ENCODE data around the gene TNFAIP8L1.

The TNFAIP8L1 gene

GRCh38 chr19:4613254-4613751, 26.0 kb upstream of the TNFAIP8L1 start:
- TF ChIP-seq FOXM1 (IDR thresholded peaks at IDR 0.05; ENCODE audit: borderline replicate concordance, low read depth) = no peak
- no peak for TF ChIP-seq ZBTB7A (IDR thresholded peaks at IDR 0.05; ENCODE audit: low read depth)
- TF ChIP-seq NFIC (IDR thresholded peaks at IDR 0.05) = no peak
- TF ChIP-seq RAD21 (IDR thresholded peaks at IDR 0.05; ENCODE audit: low read depth) = no peak
- TF ChIP-seq REST (IDR thresholded peaks at IDR 0.05; ENCODE audit: low read depth) = no peak
- TF ChIP-seq, protein P1, sequence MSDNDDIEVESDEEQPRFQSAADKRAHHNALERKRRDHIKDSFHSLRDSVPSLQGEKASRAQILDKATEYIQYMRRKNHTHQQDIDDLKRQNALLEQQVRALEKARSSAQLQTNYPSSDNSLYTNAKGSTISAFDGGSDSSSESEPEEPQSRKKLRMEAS (IDR thresholded peaks at IDR 0.05) = no peak
- no peak for TF ChIP-seq YY1 (IDR thresholded peaks at IDR 0.05; ENCODE audit: low read depth)
- TF ChIP-seq USF1 (IDR thresholded peaks at IDR 0.05) = no peak
- no peak for TF ChIP-seq EP300 (IDR thresholded peaks at IDR 0.05; ENCODE audit: borderline replicate concordance)
- TF ChIP-seq CEBPB (IDR thresholded peaks at IDR 0.05) = no peak
- TF ChIP-seq TAF1 (IDR thresholded peaks at IDR 0.05; ENCODE audit: low read depth) = no peak
- TF ChIP-seq TEAD4 (IDR thresholded peaks at IDR 0.05) = no peak
- no peak for TF ChIP-seq CREB1 (IDR thresholded peaks at IDR 0.05; ENCODE audit: low read depth)
- TF ChIP-seq TCF12 (IDR thresholded peaks at IDR 0.05; ENCODE audit: low read depth) = no peak
- TF ChIP-seq EGR1 (IDR thresholded peaks at IDR 0.05) = no peak

DNA sequence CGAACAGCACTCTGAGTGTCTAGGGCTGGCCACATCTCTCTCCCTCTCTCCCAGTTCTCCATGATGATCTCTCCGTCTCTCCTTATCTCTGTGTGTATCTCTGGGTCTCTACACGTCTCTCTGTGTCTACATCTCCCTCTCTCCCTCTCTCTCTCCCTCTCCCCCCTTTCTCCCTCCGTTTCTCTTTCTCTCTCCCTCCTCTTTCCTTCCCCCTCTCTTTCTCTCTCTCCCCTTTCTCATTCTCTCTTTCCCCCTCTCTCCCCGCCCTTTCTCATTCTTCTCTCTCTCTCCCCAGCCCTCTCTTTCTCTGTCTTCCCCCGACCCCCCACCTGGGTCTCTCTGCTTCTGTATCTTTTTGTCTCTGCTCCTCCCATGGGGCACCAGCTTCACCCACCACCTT, 21.3 kb upstream of the TNFAIP8L1 start:
- TF ChIP-seq EP300 (IDR thresholded peaks at IDR 0.05; ENCODE audit: borderline replicate concordance) (no peak), TEAD4 (IDR thresholded peaks at IDR 0.05) (no peak), CREB1 (IDR thresholded peaks at IDR 0.05; ENCODE audit: low read depth) (no peak), REST (IDR thresholded peaks at IDR 0.05; ENCODE audit: low read depth) (no peak), TCF12 (IDR thresholded peaks at IDR 0.05; ENCODE audit: low read depth) (no peak), NFIC (IDR thresholded peaks at IDR 0.05) (no peak), CEBPB (IDR thresholded peaks at IDR 0.05) (no peak), FOXM1 (IDR thresholded peaks at IDR 0.05; ENCODE audit: borderline replicate concordance, low read depth) (no peak), YY1 (IDR thresholded peaks at IDR 0.05; ENCODE audit: low read depth) (no peak), TAF1 (IDR thresholded peaks at IDR 0.05; ENCODE audit: low read depth) (no peak), RAD21 (IDR thresholded peaks at IDR 0.05; ENCODE audit: low read depth) (no peak)
- TF ChIP-seq, protein P1 (IDR thresholded peaks at IDR 0.05) = no peak

GRCh38 chr19:4619668-4620294, 19.5 kb upstream of the TNFAIP8L1 start:
- TF ChIP-seq REST (IDR thresholded peaks at IDR 0.05; ENCODE audit: low read depth) (no peak), USF1 (IDR thresholded peaks at IDR 0.05) (no peak), YY1 (IDR thresholded peaks at IDR 0.05; ENCODE audit: low read depth) (no peak), CREB1 (IDR thresholded peaks at IDR 0.05; ENCODE audit: low read depth) (no peak), EGR1 (IDR thresholded peaks at IDR 0.05) (no peak), EP300 (IDR thresholded peaks at IDR 0.05; ENCODE audit: borderline replicate concordance) (no peak), TCF12 (IDR thresholded peaks at IDR 0.05; ENCODE audit: low read depth) (no peak), CEBPB (IDR thresholded peaks at IDR 0.05) (no peak), ZBTB7A (IDR thresholded peaks at IDR 0.05; ENCODE audit: low read depth) (no peak), RAD21 (IDR thresholded peaks at IDR 0.05; ENCODE audit: low read depth) (no peak), TEAD4 (IDR thresholded peaks at IDR 0.05) (no peak), NFIC (IDR thresholded peaks at IDR 0.05) (no peak), FOXM1 (IDR thresholded peaks at IDR 0.05; ENCODE audit: borderline replicate concordance, low read depth) (no peak), TAF1 (IDR thresholded peaks at IDR 0.05; ENCODE audit: low read depth) (no peak)
- TF ChIP-seq, protein P1 (IDR thresholded peaks at IDR 0.05) = no peak

GRCh38 chr19:4620675-4621074, 18.6 kb upstream of the TNFAIP8L1 start:
- TF ChIP-seq CREB1 (IDR thresholded peaks at IDR 0.05; ENCODE audit: low read depth) (no peak), RAD21 (IDR thresholded peaks at IDR 0.05; ENCODE audit: low read depth) (no peak), TEAD4 (IDR thresholded peaks at IDR 0.05) (no peak), EP300 (IDR thresholded peaks at IDR 0.05; ENCODE audit: borderline replicate concordance) (no peak), ZBTB7A (IDR thresholded peaks at IDR 0.05; ENCODE audit: low read depth) (no peak), YY1 (IDR thresholded peaks at IDR 0.05; ENCODE audit: low read depth) (no peak), TCF12 (IDR thresholded peaks at IDR 0.05; ENCODE audit: low read depth) (no peak)
- TF ChIP-seq, protein P1 (IDR thresholded peaks at IDR 0.05) = no peak

Measured in Ishikawa (cell line).